ENCODE results near the gene UBE4B. TPM values are rescaled to one million over a fixed set of nuclear protein-coding genes. Genes with fewer than 3 reads are reported as not detected.
"Not testable (repeated sequence)": the region's sequence is repeated elsewhere in the genome, so short reads cannot be mapped to it uniquely, and the experiment has no call there.

UBE4B gene
- total RNA-seq, 1 donor from 2014 or later: 47.1 TPM

DNA sequence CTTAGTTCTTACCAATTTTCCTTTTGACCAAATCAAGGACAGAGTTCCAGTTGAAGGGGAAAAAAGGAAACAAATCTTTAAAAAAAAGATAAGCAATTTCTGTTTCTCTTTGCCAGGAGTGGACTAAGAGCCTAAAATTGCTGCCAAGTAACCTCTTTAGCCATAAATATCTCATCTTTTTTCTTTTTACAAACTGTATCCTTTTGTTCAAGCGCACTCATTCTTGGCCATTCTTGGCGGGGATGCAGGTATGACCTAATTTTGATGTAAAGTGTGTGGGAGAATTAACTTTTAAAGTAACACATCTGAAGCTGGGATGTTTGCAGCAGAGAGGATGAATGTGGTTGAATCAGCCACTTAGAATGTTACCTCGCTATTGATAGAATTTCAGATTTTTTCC lies 164.2 kb downstream of the UBE4B start:
- no peak for DNase-seq (ENCODE audit: low read depth)
- Histone ChIP-seq H3K36me3 (ENCODE audit: control insufficient read depth, insufficient read depth, low read length) (no peaks in the 10 kb centered on the region), H3K4me3 (ENCODE audit: low read depth, low read length) (no peak overlapping the region), H3K27me3 (ENCODE audit: control insufficient read depth, insufficient read depth, low read length) (no peaks in the 10 kb centered on the region)
- no peak for TF ChIP-seq CTCF (IDR thresholded peaks at IDR 0.05; ENCODE audit: insufficient read depth, low read length, poor library complexity, severe bottlenecking)

GRCh38 chr1:10200620-10201019 lies 167.9 kb downstream of the UBE4B start:
- DNase-seq (ENCODE audit: low read depth): no peak

DNA sequence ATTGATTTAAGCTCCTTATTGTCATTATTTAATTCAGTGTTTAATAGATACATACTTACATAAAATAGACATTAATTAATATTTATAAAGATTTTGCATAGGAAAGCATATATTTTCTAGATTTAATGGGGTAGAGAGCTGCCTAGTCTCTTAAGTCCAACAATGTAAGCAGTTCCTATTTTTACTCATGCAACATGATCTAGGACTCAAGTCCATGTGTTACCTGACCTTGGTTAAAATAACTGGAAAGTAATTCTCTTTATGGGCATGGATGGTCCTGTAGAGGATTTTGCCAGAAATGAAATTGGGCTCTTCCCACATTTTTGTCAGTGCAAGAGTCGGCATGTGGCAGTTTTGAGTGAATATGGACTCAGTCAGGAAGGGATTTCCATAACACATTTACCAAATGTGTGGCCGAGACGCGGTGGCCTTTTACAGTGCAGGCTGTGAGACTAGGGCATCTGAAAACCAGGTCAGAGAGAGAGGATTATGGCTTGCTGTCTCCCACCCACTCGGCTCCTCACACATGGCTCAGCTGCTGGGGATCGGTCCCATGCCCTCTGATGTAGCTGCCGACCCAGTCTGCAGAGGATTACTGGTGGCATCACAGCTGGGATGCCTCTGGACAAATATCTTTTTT lies 171.4 kb downstream of the UBE4B start:
- H3K36me3 ChIP-seq (ENCODE audit: control insufficient read depth, insufficient read depth, low read length): no peaks in the 10 kb centered on the region
- no peak overlapping the region for H3K4me3 ChIP-seq (ENCODE audit: low read depth, low read length)
- no peaks in the 10 kb centered on the region for H3K27me3 ChIP-seq (ENCODE audit: control insufficient read depth, insufficient read depth, low read length)
- no peak for TF ChIP-seq CTCF (IDR thresholded peaks at IDR 0.05; ENCODE audit: insufficient read depth, low read length, poor library complexity, severe bottlenecking)
- DNase-seq (ENCODE audit: low read depth): no peak

More at GRCh38 chr1:10200620-10201019, 167.9 kb downstream of the UBE4B start:
- no peak overlapping the region for H3K4me3 ChIP-seq (ENCODE audit: low read depth, low read length)
- H3K27me3 ChIP-seq (ENCODE audit: control insufficient read depth, insufficient read depth, low read length): no peaks in the 10 kb centered on the region
- TF ChIP-seq CTCF (IDR thresholded peaks at IDR 0.05; ENCODE audit: insufficient read depth, low read length, poor library complexity, severe bottlenecking): no peak
- H3K36me3 ChIP-seq (ENCODE audit: control insufficient read depth, insufficient read depth, low read length): no peaks in the 10 kb centered on the region

- not testable (repeated sequence) for H3K4me3 ChIP-seq (ENCODE audit: low read depth, low read length); H3K36me3 ChIP-seq (ENCODE audit: control insufficient read depth, insufficient read depth, low read length); H3K27me3 ChIP-seq (ENCODE audit: control insufficient read depth, insufficient read depth, low read length); DNase-seq (ENCODE audit: low read depth)
Observed at GRCh38 chr1:10205206-10205605, 172.4 kb downstream of the UBE4B start.

GRCh38 chr1:10207810-10208209 lies 175.1 kb downstream of the UBE4B start:
- no peak for DNase-seq (ENCODE audit: low read depth)
- H3K27me3 ChIP-seq (ENCODE audit: control insufficient read depth, insufficient read depth, low read length): no peaks in the 10 kb centered on the region
- H3K36me3 ChIP-seq (ENCODE audit: control insufficient read depth, insufficient read depth, low read length): no peaks in the 10 kb centered on the region
- no peak overlapping the region for H3K4me3 ChIP-seq (ENCODE audit: low read depth, low read length)
- no peak for TF ChIP-seq CTCF (IDR thresholded peaks at IDR 0.05; ENCODE audit: insufficient read depth, low read length, poor library complexity, severe bottlenecking)

- DNase-seq (ENCODE audit: low read depth): no peak
- Histone ChIP-seq H3K27me3 (ENCODE audit: control insufficient read depth, insufficient read depth, low read length) (no peaks in the 10 kb centered on the region), H3K36me3 (ENCODE audit: control insufficient read depth, insufficient read depth, low read length) (no peaks in the 10 kb centered on the region), H3K4me3 (ENCODE audit: low read depth, low read length) (no peak overlapping the region)
- TF ChIP-seq CTCF (IDR thresholded peaks at IDR 0.05; ENCODE audit: insufficient read depth, low read length, poor library complexity, severe bottlenecking): no peak
Observed at GRCh38 chr1:10208537-10208936, 175.8 kb downstream of the UBE4B start.
